ENCODE results near the gene WDR36. TPM values are rescaled to one million over a fixed set of nuclear protein-coding genes. Genes with fewer than 3 reads are reported as not detected.

WDR36 gene
- total RNA-seq, 2 donors from 2014 or later = 28.5 to 32.0 TPM

GRCh38 chr5:111134864-111135263, 42.7 kb downstream of the WDR36 start:
- no peaks in the 10 kb centered on the region for H3K9me3 Mint-ChIP-seq
- Histone ChIP-seq H3K4me1 (ENCODE audit: control insufficient read depth, insufficient read depth, low read length) (no peaks in the 10 kb centered on the region), H3K36me3 (ENCODE audit: control insufficient read depth, insufficient read depth, low read length) (no peaks in the 10 kb centered on the region), H3K27ac (ENCODE audit: low read depth, low read length) (no peak overlapping the region), H3K27me3 (ENCODE audit: control insufficient read depth, insufficient read depth, low read length, poor library complexity, severe bottlenecking) (no peaks in the 10 kb centered on the region), H3K4me3 (ENCODE audit: low read length) (no peak overlapping the region), H3K9ac (ENCODE audit: extremely low read depth, low read length, poor library complexity, severe bottlenecking) (no peak overlapping the region), H3K9me3 (ENCODE audit: control insufficient read depth, low read length) (no peaks in the 10 kb centered on the region)
- no peak for TF ChIP-seq CTCF (conservative IDR thresholded peaks at IDR 0.05)
- H3K27me3 Mint-ChIP-seq (ENCODE audit: insufficient read depth) = no peaks in the 10 kb centered on the region
- H3K4me3 Mint-ChIP-seq = no peak overlapping the region
- no peak for DNase-seq
- peaks cover 19% of the 10 kb centered on the region for H3K4me1 Mint-ChIP-seq
- H3K27ac Mint-ChIP-seq = no peak overlapping the region
- WGBS, 2 experiments (ENCODE audit: insufficient coverage in 1 of 2, insufficient read length in 1 of 2) = 63 to 67% methylated on average over 2 of the region's 2 CpGs
- no peaks in the 10 kb centered on the region for H3K36me3 Mint-ChIP-seq (ENCODE audit: low read depth)

DNA sequence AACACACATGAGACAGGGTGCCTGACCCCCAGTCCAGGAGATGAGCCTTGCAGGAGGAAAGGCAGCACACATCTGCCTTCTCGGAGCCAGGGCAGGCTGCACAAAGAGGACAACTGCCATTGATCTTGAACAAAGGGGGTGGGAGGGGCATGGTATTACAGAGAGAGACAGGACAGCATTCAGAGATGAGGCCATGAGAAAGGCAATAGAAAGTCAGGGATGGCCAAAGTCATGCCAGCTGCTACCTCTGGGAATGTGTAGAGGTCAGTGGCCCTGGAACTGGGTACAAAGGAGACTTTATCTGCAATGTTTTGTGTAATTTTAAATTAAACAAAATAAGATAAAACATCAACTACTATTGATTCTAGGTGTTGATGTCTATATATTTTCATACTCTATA, 43.2 kb downstream of the WDR36 start:
- H3K27me3 Mint-ChIP-seq (ENCODE audit: insufficient read depth) = no peaks in the 10 kb centered on the region
- Histone ChIP-seq H3K9me3 (ENCODE audit: control insufficient read depth, low read length) (no peaks in the 10 kb centered on the region), H3K27ac (ENCODE audit: low read depth, low read length) (no peak overlapping the region), H3K36me3 (ENCODE audit: control insufficient read depth, insufficient read depth, low read length) (no peaks in the 10 kb centered on the region), H3K4me1 (ENCODE audit: control insufficient read depth, insufficient read depth, low read length) (no peaks in the 10 kb centered on the region), H3K9ac (ENCODE audit: extremely low read depth, low read length, poor library complexity, severe bottlenecking) (no peak overlapping the region), H3K4me3 (ENCODE audit: low read length) (no peak overlapping the region), H3K27me3 (ENCODE audit: control insufficient read depth, insufficient read depth, low read length, poor library complexity, severe bottlenecking) (no peaks in the 10 kb centered on the region)
- H3K9me3 Mint-ChIP-seq = no peaks in the 10 kb centered on the region
- no peaks in the 10 kb centered on the region for H3K36me3 Mint-ChIP-seq (ENCODE audit: low read depth)
- TF ChIP-seq CTCF (conservative IDR thresholded peaks at IDR 0.05) = no peak
- H3K27ac Mint-ChIP-seq = no peak overlapping the region
- H3K4me1 Mint-ChIP-seq = peaks cover 19% of the 10 kb centered on the region
- no peak overlapping the region for H3K4me3 Mint-ChIP-seq
- no peak for DNase-seq
- 79 to 86% methylated on average over 1 of the region's 1 CpG for WGBS, 2 experiments (ENCODE audit: insufficient coverage in 1 of 2, insufficient read length in 1 of 2)

DNA sequence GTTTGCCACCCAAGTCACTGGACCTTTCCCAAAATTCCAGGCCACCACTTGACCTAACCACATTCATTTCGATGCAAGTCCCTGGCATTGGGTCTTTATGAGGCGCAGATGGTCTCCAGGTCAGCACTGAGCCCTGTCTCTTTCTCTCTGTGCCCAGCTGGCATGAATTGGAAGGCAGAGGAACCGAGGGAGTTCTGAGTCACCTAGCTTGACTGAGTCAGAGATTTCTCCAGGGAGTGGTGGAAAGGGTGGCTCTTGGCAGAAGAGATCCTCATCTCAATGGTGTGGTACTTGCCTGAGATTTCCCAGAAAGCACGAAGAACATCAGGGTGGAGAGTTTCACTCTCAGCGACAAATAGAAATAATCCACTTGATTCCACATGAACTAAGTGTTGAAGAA, 43.8 kb downstream of the WDR36 start:
- Histone ChIP-seq H3K9me3 (ENCODE audit: control insufficient read depth, low read length) (no peaks in the 10 kb centered on the region), H3K36me3 (ENCODE audit: control insufficient read depth, insufficient read depth, low read length) (no peaks in the 10 kb centered on the region), H3K27me3 (ENCODE audit: control insufficient read depth, insufficient read depth, low read length, poor library complexity, severe bottlenecking) (no peaks in the 10 kb centered on the region), H3K4me3 (ENCODE audit: low read length) (no peak overlapping the region), H3K4me1 (ENCODE audit: control insufficient read depth, insufficient read depth, low read length) (no peaks in the 10 kb centered on the region), H3K27ac (ENCODE audit: low read depth, low read length) (no peak overlapping the region), H3K9ac (ENCODE audit: extremely low read depth, low read length, poor library complexity, severe bottlenecking) (no peak overlapping the region)
- 94 to 100% methylated on average over 4 to 5 of the region's 5 CpGs for WGBS, 2 experiments (ENCODE audit: insufficient coverage in 1 of 2, insufficient read length in 1 of 2)
- H3K4me3 Mint-ChIP-seq = no peak overlapping the region
- H3K4me1 Mint-ChIP-seq = peaks cover 18% of the 10 kb centered on the region
- H3K27me3 Mint-ChIP-seq (ENCODE audit: insufficient read depth) = no peaks in the 10 kb centered on the region
- DNase-seq = no peak
- no peak overlapping the region for H3K27ac Mint-ChIP-seq
- no peaks in the 10 kb centered on the region for H3K9me3 Mint-ChIP-seq
- H3K36me3 Mint-ChIP-seq (ENCODE audit: low read depth) = no peaks in the 10 kb centered on the region
- TF ChIP-seq CTCF (conservative IDR thresholded peaks at IDR 0.05) = no peak

Data from endodermal cell (in vitro differentiated cells).